Neuronal stem cell (in vitro differentiated cells): ENCODE data around the gene TMEM135.

ENCODE experiments used
- DNase-seq: peaks from one replicate; pipeline ENCODE4 v3.0.0-alpha.2; 2013; ENCODE audit warnings: low spot score
- H2AFZ ChIP-seq: one replicate; pipeline ENCODE4 v1.6.1; 2013; ENCODE audit warnings: mild to moderate bottlenecking, low read length, inconsistent platforms
- H2AK5ac ChIP-seq: 2 replicates; pipeline ENCODE4 v1.6.1; 2013; ENCODE audit warnings: low read depth, mild to moderate bottlenecking, inconsistent platforms, low read length, moderate library complexity, mixed read lengths
- H2BK120ac ChIP-seq: 2 replicates; pipeline ENCODE4 v1.6.1; 2013; ENCODE audit warnings: low read depth, mild to moderate bottlenecking, inconsistent platforms, low read length, moderate library complexity, mixed read lengths
- H2BK12ac ChIP-seq: one replicate; pipeline ENCODE4 v1.6.1; 2013; ENCODE audit warnings: low read length, inconsistent platforms
- H2BK15ac ChIP-seq: 2 replicates; pipeline ENCODE4 v1.6.1; 2013; ENCODE audit warnings: mild to moderate bottlenecking, low read length, inconsistent platforms, mixed read lengths
- H2BK5ac ChIP-seq: one replicate; pipeline ENCODE4 v1.6.1; 2013; ENCODE audit warnings: inconsistent platforms, mild to moderate bottlenecking, low read length, moderate library complexity
- H3K14ac ChIP-seq: one replicate; pipeline ENCODE4 v1.6.1; 2013; ENCODE audit warnings: low read length, inconsistent platforms
- H3K18ac ChIP-seq: 2 replicates; pipeline ENCODE4 v1.6.1; 2013; ENCODE audit warnings: low read length, inconsistent platforms
- H3K23ac ChIP-seq: 2 replicates; pipeline ENCODE4 v1.6.1; 2013; ENCODE audit warnings: low read depth, mild to moderate bottlenecking, mixed read lengths, low read length, inconsistent platforms; ENCODE audit not compliant: poor library complexity
- H3K27ac ChIP-seq: replicated peaks from 3 replicates; pipeline ENCODE4 v1.5.1; 2013; ENCODE audit warnings: low read length, inconsistent platforms
- H3K27me3 ChIP-seq, 3 experiments: 2 replicates each; pipeline ENCODE4 v1.6.1; 2013; ENCODE audit warnings: low read length in 3 of 3, mild to moderate bottlenecking in 2 of 3, inconsistent platforms in 1 of 3, low read depth in 1 of 3, mixed read lengths in 1 of 3, moderate library complexity in 1 of 3; ENCODE audit not compliant: control insufficient read depth in 3 of 3, insufficient read depth in 3 of 3
- H3K36me3 ChIP-seq, 2 donors: replicated peaks in 1 of 2; 2 replicates each; pipeline ENCODE4 v1.6.1; 2013; ENCODE audit warnings: low read length in 2 of 2; ENCODE audit not compliant: control insufficient read depth in 2 of 2, insufficient read depth in 2 of 2
- H3K4ac ChIP-seq: 2 replicates; pipeline ENCODE4 v1.6.1; 2013; ENCODE audit warnings: inconsistent platforms, mild to moderate bottlenecking, low read length, moderate library complexity
- H3K4me1 ChIP-seq, 2 donors: 1 replicate in 1 of 2; 2 replicates in 1 of 2; pipeline ENCODE4 v1.6.1; 2013; ENCODE audit warnings: low read length in 2 of 2, low read depth in 1 of 2; ENCODE audit not compliant: control insufficient read depth in 2 of 2, insufficient read depth in 1 of 2
- H3K4me2 ChIP-seq: one replicate; pipeline ENCODE4 v1.6.1; 2013; ENCODE audit warnings: mild to moderate bottlenecking, low read length, inconsistent platforms; ENCODE audit not compliant: insufficient read depth, poor library complexity, severe bottlenecking
- H3K4me3 ChIP-seq, 2 donors: 2 replicates each; pipeline ENCODE4 v1.5.1; 2013; ENCODE audit warnings: low read length in 2 of 2, mild to moderate bottlenecking in 2 of 2, inconsistent platforms in 1 of 2, moderate library complexity in 1 of 2
- H3K79me1 ChIP-seq: one replicate; pipeline ENCODE4 v1.6.1; 2013; ENCODE audit warnings: low read depth, mild to moderate bottlenecking, inconsistent platforms, low read length, moderate library complexity
- H3K9ac ChIP-seq: one replicate; pipeline ENCODE4 v1.6.1; 2013; ENCODE audit warnings: mild to moderate bottlenecking, low read depth, low read length, inconsistent platforms; ENCODE audit not compliant: poor library complexity
- H3K9me3 ChIP-seq, 2 donors: replicated peaks in 1 of 2; 2 replicates each; pipeline versions ENCODE3 to v1.6.1; 2013; ENCODE audit warnings: low read length in 2 of 2, mild to moderate bottlenecking in 2 of 2, inconsistent platforms in 1 of 2, low read depth in 1 of 2, mixed read lengths in 1 of 2, moderate library complexity in 1 of 2; ENCODE audit not compliant: control insufficient read depth in 2 of 2, insufficient read depth in 1 of 2
- H4K8ac ChIP-seq: one replicate; pipeline ENCODE4 v1.6.1; 2013; ENCODE audit warnings: low read depth, mild to moderate bottlenecking, inconsistent platforms, low read length, moderate library complexity
- H4K91ac ChIP-seq: one replicate; pipeline ENCODE4 v1.6.1; 2013; ENCODE audit warnings: low read length, low read depth, mild to moderate bottlenecking, inconsistent platforms; ENCODE audit not compliant: poor library complexity
- WGBS, 2 donors: extraction: QIAGEN DNeasy Blood & Tissue Kit; methylation state at CpG; one replicate each; pipeline ENCODE4 v1.1.7; 2013; ENCODE audit warnings: missing lambda C conversion rate in 2 of 2, mixed read lengths in 1 of 2; ENCODE audit not compliant: insufficient read length in 2 of 2, insufficient replicate concordance in 1 of 2; ENCODE audit errors: extremely low coverage in 2 of 2; 5-methylcytosine and 5-hydroxymethylcytosine counted together

Gene TMEM135

DNA sequence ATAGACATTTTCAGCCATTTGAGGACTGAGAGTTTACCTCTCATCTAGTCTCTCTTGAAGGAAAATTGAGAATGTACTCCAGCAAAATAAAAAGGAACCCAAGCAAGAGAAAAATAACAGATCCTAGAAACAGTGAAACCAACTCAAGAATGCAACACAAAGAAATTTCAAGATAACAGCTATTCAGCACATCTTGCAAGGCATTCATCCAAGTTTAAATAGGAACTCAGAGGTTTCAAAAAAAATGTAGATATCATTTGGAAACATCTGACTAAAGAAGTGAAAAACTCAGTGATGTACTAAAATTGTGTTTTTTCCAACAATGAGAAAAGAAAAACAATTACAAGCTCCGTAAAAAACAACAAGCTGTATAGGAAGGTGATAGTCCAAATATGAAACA is 76.4 kb downstream of the TMEM135 start:
- Histone ChIP-seq H2AK5ac (no peak overlapping the region), H3K14ac (no peak overlapping the region), H3K27me3 (no peaks in the 10 kb centered on the region), H2BK15ac (no peak overlapping the region), H3K79me1 (no peaks in the 10 kb centered on the region), H3K9ac (no peak overlapping the region), H4K8ac (no peak overlapping the region), H3K23ac (no peak overlapping the region), H3K36me3 (no peaks in the 10 kb centered on the region), H2BK120ac (no peak overlapping the region), H2BK5ac (no peak overlapping the region), H3K27ac (no peak overlapping the region), H3K4ac (no peak overlapping the region), H3K4me1 (peaks cover 0 to 3% of the 10 kb centered on the region in 2 donors), H3K9me3 (no peaks in the 10 kb centered on the region), H3K18ac (no peak overlapping the region), H2BK12ac (no peak overlapping the region), H4K91ac (no peak overlapping the region), H3K4me3 (no peak overlapping the region), H2AFZ (no peak overlapping the region), H3K4me2 (no peak overlapping the region)
- no peak for DNase-seq
- no CpG with 5 or more reads among the region's 1 CpG for WGBS, 2 donors

DNA sequence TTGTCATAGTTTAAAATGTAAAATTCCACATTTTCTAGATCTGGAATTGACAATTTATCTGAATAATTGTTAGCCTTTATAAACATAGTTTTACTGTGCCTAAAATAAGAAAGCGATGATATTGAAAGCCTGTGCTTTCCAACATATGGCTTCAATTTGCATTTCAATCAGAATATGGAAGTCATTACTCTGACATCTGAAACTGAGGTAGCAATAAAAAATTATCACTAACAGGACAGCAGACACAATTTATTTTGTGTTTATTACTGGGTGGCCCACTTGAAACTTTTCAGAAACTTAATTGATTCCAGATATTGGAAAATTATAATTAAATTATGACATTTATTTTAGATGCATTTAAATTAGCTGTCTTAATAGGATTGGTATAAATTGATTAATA is 78.5 kb downstream of the TMEM135 start:
- H3K9ac ChIP-seq: no peak overlapping the region
- no peak overlapping the region for H3K4ac ChIP-seq
- no peak overlapping the region for H2BK12ac ChIP-seq
- no peaks in the 10 kb centered on the region for H3K36me3 ChIP-seq
- no CpG with 5 or more reads among the region's 1 CpG for WGBS, 2 donors
- no peaks in the 10 kb centered on the region for H3K79me1 ChIP-seq
- no peak overlapping the region for H2BK15ac ChIP-seq
- H3K9me3 ChIP-seq: no peaks in the 10 kb centered on the region
- H2BK120ac ChIP-seq: no peak overlapping the region
- no peak overlapping the region for H3K18ac ChIP-seq
- H3K4me2 ChIP-seq: no peak overlapping the region
- H4K8ac ChIP-seq: no peak overlapping the region
- no peak overlapping the region for H4K91ac ChIP-seq
- no peak overlapping the region for H2AFZ ChIP-seq
- no peak overlapping the region for H2BK5ac ChIP-seq
- no peak overlapping the region for H3K23ac ChIP-seq
- no peaks in the 10 kb centered on the region for H3K27me3 ChIP-seq
- H3K27ac ChIP-seq: no peak overlapping the region
- H3K14ac ChIP-seq: no peak overlapping the region
- no peak overlapping the region for H3K4me3 ChIP-seq
- H2AK5ac ChIP-seq: no peak overlapping the region
- H3K4me1 ChIP-seq: peaks cover 0 to 3% of the 10 kb centered on the region in 2 donors
- DNase-seq: no peak

DNA sequence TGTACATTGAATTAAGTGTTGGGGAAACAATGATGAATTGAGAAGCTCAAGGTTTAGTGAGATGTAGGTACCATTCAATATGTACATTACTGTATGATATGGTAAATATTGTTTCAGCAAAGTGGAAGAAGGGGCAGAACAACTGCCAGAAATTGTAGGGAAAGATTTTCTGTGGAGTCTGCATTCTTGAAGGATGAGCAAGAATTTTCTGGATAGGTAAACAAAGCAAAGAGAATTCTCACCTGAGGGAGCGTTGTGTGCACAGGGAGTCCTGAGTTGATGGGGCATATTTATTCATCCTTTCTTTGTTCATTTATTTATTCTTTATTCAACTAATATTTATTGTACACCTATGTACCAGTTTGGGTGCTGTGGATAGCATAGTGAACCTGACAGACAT is 83.2 kb downstream of the TMEM135 start:
- H2BK120ac ChIP-seq: no peak overlapping the region
- WGBS, 2 donors: no CpG with 5 or more reads among the region's 1 CpG

DNA sequence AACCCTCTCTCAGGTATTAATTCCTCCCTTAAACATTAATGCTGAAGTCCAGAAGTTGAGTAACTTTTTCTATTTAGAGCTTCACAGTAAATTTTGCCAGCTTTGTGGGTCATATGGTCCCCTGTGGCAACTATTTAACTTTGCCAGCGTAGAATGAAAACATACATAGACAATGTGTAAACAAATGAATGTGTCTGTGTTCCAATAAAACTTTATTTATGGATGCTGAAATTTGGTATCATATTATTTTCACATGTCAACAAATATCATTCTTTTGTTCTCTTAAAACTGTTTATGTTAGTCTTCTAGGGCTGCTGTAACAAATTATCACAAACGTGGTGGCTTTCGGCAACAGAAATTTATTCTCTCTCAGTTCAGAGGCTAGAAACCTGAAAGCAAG is 85.1 kb downstream of the TMEM135 start:
- Histone ChIP-seq H3K4me3 (no peak overlapping the region), H3K18ac (no peak overlapping the region), H3K79me1 (no peaks in the 10 kb centered on the region), H2BK120ac (no peak overlapping the region), H2BK15ac (no peak overlapping the region), H4K91ac (no peak overlapping the region), H3K9ac (no peak overlapping the region), H3K14ac (no peak overlapping the region), H2BK12ac (no peak overlapping the region), H3K4me2 (no peak overlapping the region), H3K9me3 (no peaks in the 10 kb centered on the region), H4K8ac (no peak overlapping the region), H3K27me3 (no peaks in the 10 kb centered on the region), H3K23ac (no peak overlapping the region), H2AFZ (no peak overlapping the region), H3K27ac (no peak overlapping the region), H3K4me1 (peaks cover 0 to 2% of the 10 kb centered on the region in 2 donors), H2BK5ac (no peak overlapping the region), H3K4ac (no peak overlapping the region), H2AK5ac (no peak overlapping the region), H3K36me3 (no peaks in the 10 kb centered on the region)
- no peak for DNase-seq
- no CpG with 5 or more reads among the region's 3 CpGs for WGBS, 2 donors

More for the DNA sequence above, 83.2 kb downstream of the TMEM135 start:
- H2AK5ac ChIP-seq: no peak overlapping the region
- no peaks in the 10 kb centered on the region for H3K36me3 ChIP-seq
- no peak overlapping the region for H3K9ac ChIP-seq
- H2BK12ac ChIP-seq: no peak overlapping the region
- DNase-seq: no peak
- no peak overlapping the region for H3K27ac ChIP-seq
- H3K9me3 ChIP-seq: no peaks in the 10 kb centered on the region
- H3K4ac ChIP-seq: no peak overlapping the region
- no peaks in the 10 kb centered on the region for H3K4me1 ChIP-seq
- H3K27me3 ChIP-seq: no peaks in the 10 kb centered on the region
- H3K4me2 ChIP-seq: no peak overlapping the region
- H3K4me3 ChIP-seq: no peak overlapping the region
- H3K79me1 ChIP-seq: no peaks in the 10 kb centered on the region
- H3K23ac ChIP-seq: no peak overlapping the region
- no peak overlapping the region for H4K91ac ChIP-seq
- H3K18ac ChIP-seq: no peak overlapping the region
- no peak overlapping the region for H3K14ac ChIP-seq
- H2BK15ac ChIP-seq: no peak overlapping the region
- H4K8ac ChIP-seq: no peak overlapping the region
- H2AFZ ChIP-seq: no peak overlapping the region
- H2BK5ac ChIP-seq: no peak overlapping the region
